ENCODE results near the gene HOXC10. TPM values are rescaled to one million over a fixed set of nuclear protein-coding genes. Genes with fewer than 3 reads are reported as not detected.
A peak's percentile ranks its signal among the peaks of the same experiment; 100 is the strongest.

HOXC10 gene
- total RNA-seq (0.23 and 0.60 TPM in 2 replicates), polyA plus RNA-seq (1.6 and 1.7 TPM in 2 replicates)

GRCh38 chr12:53984901-53985691, at the start of gene HOXC10:
TSS of gene HOXC10 (plus strand) at chr12:53985146. CDS start at chr12:53985260, 114 bp downstream.
- H3K4me3 ChIP-seq, result no peak within 1 kb of the TSS
- H3K79me2 ChIP-seq, result no peaks in the 10 kb centered on the region
- no peaks in the 10 kb centered on the region for H3K9me2 ChIP-seq (replicated peaks; ENCODE audit: insufficient read depth)
- H3K36me3 ChIP-seq (replicated peaks; ENCODE audit: insufficient read depth, low read depth), result no peaks in the 10 kb centered on the region
- 14% methylated on average over 44 of the region's 55 CpGs for WGBS (ENCODE audit: low lambda C conversion rate, missing lambda C conversion rate)
- no peaks in the 10 kb centered on the region for H3K9me3 ChIP-seq (ENCODE audit: low read depth)
- TF ChIP-seq EZH2 (IDR thresholded peaks at IDR 0.05; ENCODE audit: borderline replicate concordance), result no peak
- TF ChIP-seq CTCF (IDR thresholded peaks at IDR 0.05; ENCODE audit: poor library complexity), result peak; percentile 70
- peaks cover 14% of the 10 kb centered on the region for H3K4me1 ChIP-seq (ENCODE audit: insufficient read depth)
- peak; percentile 93 for DNase-seq (ENCODE audit: low spot score)
- H3K4me2 ChIP-seq, result peak within 1 kb of the TSS; percentile 81
- H3K27me3 ChIP-seq, result peaks cover 95% of the 10 kb centered on the region
- no peak within 1 kb of the TSS for H3K27ac ChIP-seq
- H4K20me1 ChIP-seq (ENCODE audit: insufficient read depth, poor library complexity, severe bottlenecking), result no peaks in the 10 kb centered on the region
- peak within 1 kb of the TSS; percentile 74 for H2AFZ ChIP-seq

GRCh38 chr12:53935383-53936341, 49.3 kb upstream of the HOXC10 start:
- no peaks in the 10 kb centered on the region for H3K79me2 ChIP-seq
- H3K9me3 ChIP-seq (ENCODE audit: low read depth), result no peaks in the 10 kb centered on the region
- H4K20me1 ChIP-seq (ENCODE audit: insufficient read depth, poor library complexity, severe bottlenecking), result no peaks in the 10 kb centered on the region
- peak overlapping the region; percentile 69 for H3K4me2 ChIP-seq
- no peak for DNase-seq (ENCODE audit: low spot score)
- TF ChIP-seq EZH2 (IDR thresholded peaks at IDR 0.05; ENCODE audit: borderline replicate concordance) (peak; percentile 89), EZH2phosphoT487 (IDR thresholded peaks at IDR 0.05; ENCODE audit: low read depth, severe bottlenecking, unreplicated experiment) (peak; percentile 33), CTCF (IDR thresholded peaks at IDR 0.05; ENCODE audit: poor library complexity) (no peak)
- no peaks in the 10 kb centered on the region for H3K4me1 ChIP-seq (ENCODE audit: insufficient read depth)
- no peak overlapping the region for H3K4me3 ChIP-seq
- no peak overlapping the region for H3K27ac ChIP-seq
- H3K27me3 ChIP-seq, result peaks cover 100% of the 10 kb centered on the region
- no peaks in the 10 kb centered on the region for H3K9me2 ChIP-seq (replicated peaks; ENCODE audit: insufficient read depth)
- 11% methylated on average over 48 of the region's 49 CpGs for WGBS (ENCODE audit: low lambda C conversion rate, missing lambda C conversion rate)
- H2AFZ ChIP-seq, result no peak overlapping the region
- H3K36me3 ChIP-seq (replicated peaks; ENCODE audit: insufficient read depth, low read depth), result no peaks in the 10 kb centered on the region

- Histone ChIP-seq H3K79me2 (no peaks in the 10 kb centered on the region), H3K4me2 (no peak overlapping the region), H3K4me3 (no peak overlapping the region), H4K20me1 (ENCODE audit: insufficient read depth, poor library complexity, severe bottlenecking) (no peaks in the 10 kb centered on the region), H2AFZ (no peak overlapping the region), H3K9me2 (replicated peaks; ENCODE audit: insufficient read depth) (no peaks in the 10 kb centered on the region), H3K9me3 (ENCODE audit: low read depth) (no peaks in the 10 kb centered on the region), H3K4me1 (ENCODE audit: insufficient read depth) (no peaks in the 10 kb centered on the region), H3K36me3 (replicated peaks; ENCODE audit: insufficient read depth, low read depth) (no peaks in the 10 kb centered on the region), H3K27ac (no peak overlapping the region), H3K27me3 (peaks cover 100% of the 10 kb centered on the region)
- no peak for DNase-seq (ENCODE audit: low spot score)
- no peak for TF ChIP-seq EZH2 (IDR thresholded peaks at IDR 0.05; ENCODE audit: borderline replicate concordance)
- no peak for TF ChIP-seq EZH2phosphoT487 (IDR thresholded peaks at IDR 0.05; ENCODE audit: low read depth, severe bottlenecking, unreplicated experiment)
- TF ChIP-seq CTCF (IDR thresholded peaks at IDR 0.05; ENCODE audit: poor library complexity), result no peak
- WGBS (ENCODE audit: low lambda C conversion rate, missing lambda C conversion rate), result 42% methylated on average over 12 of the region's 12 CpGs
Observed at GRCh38 chr12:53937099-53937498, 47.8 kb upstream of the HOXC10 start.

Measured in hepatocyte (in vitro differentiated cells).